ENCODE data around the gene KIF18B.

KIF18B gene

GRCh38 chr17:44924107-44924544 is 23.4 kb downstream of the KIF18B start:
- WGBS: 88% methylated on average over 9 of the region's 9 CpGs
- peaks cover 37% of the 10 kb centered on the region for H3K36me3 ChIP-seq (ENCODE audit: insufficient read depth, low read length)
- H3K9me3 ChIP-seq (ENCODE audit: insufficient read depth, low read depth, low read length): no peaks in the 10 kb centered on the region
- H3K4me1 ChIP-seq (ENCODE audit: insufficient read depth, low read length): peaks cover 13% of the 10 kb centered on the region
- H3K4me3 ChIP-seq (ENCODE audit: low read length): no peak overlapping the region
- no peak overlapping the region for H3K27ac ChIP-seq (ENCODE audit: low read depth, low read length)
- no peak overlapping the region for H3K9ac ChIP-seq (ENCODE audit: low read depth, low read length)
- H3K27me3 ChIP-seq (ENCODE audit: insufficient read depth, low read length): no peaks in the 10 kb centered on the region

GRCh38 chr17:44922746-44923470 is 24.7 kb downstream of the KIF18B start:
- Histone ChIP-seq H3K27ac (ENCODE audit: low read depth, low read length) (no peak overlapping the region), H3K4me3 (ENCODE audit: low read length) (no peak overlapping the region), H3K9ac (ENCODE audit: low read depth, low read length) (no peak overlapping the region), H3K27me3 (ENCODE audit: insufficient read depth, low read length) (no peaks in the 10 kb centered on the region), H3K4me1 (ENCODE audit: insufficient read depth, low read length) (peaks cover 13% of the 10 kb centered on the region), H3K36me3 (ENCODE audit: insufficient read depth, low read length) (peaks cover 24% of the 10 kb centered on the region), H3K9me3 (ENCODE audit: insufficient read depth, low read depth, low read length) (no peaks in the 10 kb centered on the region)
- 86% methylated on average over 19 of the region's 19 CpGs for WGBS

GRCh38 chr17:44922136-44922535 is 25.4 kb downstream of the KIF18B start:
- H3K4me3 ChIP-seq (ENCODE audit: low read length): no peak overlapping the region
- no peak overlapping the region for H3K9ac ChIP-seq (ENCODE audit: low read depth, low read length)
- H3K9me3 ChIP-seq (ENCODE audit: insufficient read depth, low read depth, low read length): no peaks in the 10 kb centered on the region
- peaks cover 13% of the 10 kb centered on the region for H3K4me1 ChIP-seq (ENCODE audit: insufficient read depth, low read length)
- no peaks in the 10 kb centered on the region for H3K27me3 ChIP-seq (ENCODE audit: insufficient read depth, low read length)
- WGBS: 89% methylated on average over 6 of the region's 6 CpGs
- no peak overlapping the region for H3K27ac ChIP-seq (ENCODE audit: low read depth, low read length)
- peaks cover 17% of the 10 kb centered on the region for H3K36me3 ChIP-seq (ENCODE audit: insufficient read depth, low read length)

- H3K27ac ChIP-seq (ENCODE audit: low read depth, low read length): no peak overlapping the region
- H3K36me3 ChIP-seq (ENCODE audit: insufficient read depth, low read length): peaks cover 8% of the 10 kb centered on the region
- H3K27me3 ChIP-seq (ENCODE audit: insufficient read depth, low read length): no peaks in the 10 kb centered on the region
- H3K9me3 ChIP-seq (ENCODE audit: insufficient read depth, low read depth, low read length): no peaks in the 10 kb centered on the region
- peaks cover 13% of the 10 kb centered on the region for H3K4me1 ChIP-seq (ENCODE audit: insufficient read depth, low read length)
- no peak overlapping the region for H3K4me3 ChIP-seq (ENCODE audit: low read length)
- 46% methylated on average over 11 of the region's 11 CpGs for WGBS
- no peak overlapping the region for H3K9ac ChIP-seq (ENCODE audit: low read depth, low read length)
Observed at GRCh38 chr17:44921122-44921882, 26.3 kb downstream of the KIF18B start.

GRCh38 chr17:44920565-44920940 is 27.0 kb downstream of the KIF18B start:
- WGBS: 77% methylated on average over 7 of the region's 7 CpGs
- Histone ChIP-seq H3K27ac (ENCODE audit: low read depth, low read length) (no peak overlapping the region), H3K9ac (ENCODE audit: low read depth, low read length) (no peak overlapping the region), H3K27me3 (ENCODE audit: insufficient read depth, low read length) (no peaks in the 10 kb centered on the region), H3K4me3 (ENCODE audit: low read length) (no peak overlapping the region), H3K4me1 (ENCODE audit: insufficient read depth, low read length) (peaks cover 13% of the 10 kb centered on the region), H3K36me3 (ENCODE audit: insufficient read depth, low read length) (peaks cover under 1% of the 10 kb centered on the region), H3K9me3 (ENCODE audit: insufficient read depth, low read depth, low read length) (no peaks in the 10 kb centered on the region)

GRCh38 chr17:44919885-44920564 is 27.5 kb downstream of the KIF18B start:
- Histone ChIP-seq H3K9ac (ENCODE audit: low read depth, low read length) (no peak overlapping the region), H3K4me1 (ENCODE audit: insufficient read depth, low read length) (peaks cover 13% of the 10 kb centered on the region), H3K27me3 (ENCODE audit: insufficient read depth, low read length) (no peaks in the 10 kb centered on the region), H3K9me3 (ENCODE audit: insufficient read depth, low read depth, low read length) (no peaks in the 10 kb centered on the region), H3K27ac (ENCODE audit: low read depth, low read length) (no peak overlapping the region), H3K4me3 (ENCODE audit: low read length) (no peak overlapping the region), H3K36me3 (ENCODE audit: insufficient read depth, low read length) (no peaks in the 10 kb centered on the region)
- WGBS: 18% methylated on average over 9 of the region's 9 CpGs

- Histone ChIP-seq H3K27me3 (ENCODE audit: insufficient read depth, low read length) (no peaks in the 10 kb centered on the region), H3K27ac (ENCODE audit: low read depth, low read length) (no peak overlapping the region), H3K4me1 (ENCODE audit: insufficient read depth, low read length) (peaks cover 13% of the 10 kb centered on the region), H3K9me3 (ENCODE audit: insufficient read depth, low read depth, low read length) (no peaks in the 10 kb centered on the region), H3K36me3 (ENCODE audit: insufficient read depth, low read length) (no peaks in the 10 kb centered on the region), H3K9ac (ENCODE audit: low read depth, low read length) (no peak overlapping the region), H3K4me3 (ENCODE audit: low read length) (no peak overlapping the region)
- WGBS: 83% methylated on average over 2 of the region's 2 CpGs
Observed at GRCh38 chr17:44919411-44919810, 28.2 kb downstream of the KIF18B start.

- no peak overlapping the region for H3K9ac ChIP-seq (ENCODE audit: low read depth, low read length)
Observed at GRCh38 chr17:44918006-44918405, 29.6 kb downstream of the KIF18B start.

GRCh38 chr17:44917456-44917855 is 30.1 kb downstream of the KIF18B start:
- Histone ChIP-seq H3K9ac (ENCODE audit: low read depth, low read length) (no peak overlapping the region), H3K27me3 (ENCODE audit: insufficient read depth, low read length) (peaks cover 13% of the 10 kb centered on the region), H3K4me1 (ENCODE audit: insufficient read depth, low read length) (peaks cover 13% of the 10 kb centered on the region), H3K9me3 (ENCODE audit: insufficient read depth, low read depth, low read length) (no peaks in the 10 kb centered on the region), H3K27ac (ENCODE audit: low read depth, low read length) (no peak overlapping the region), H3K4me3 (ENCODE audit: low read length) (no peak overlapping the region), H3K36me3 (ENCODE audit: insufficient read depth, low read length) (no peaks in the 10 kb centered on the region)
- WGBS: 91% methylated on average over 6 of the region's 6 CpGs

More at GRCh38 chr17:44918006-44918405, 29.6 kb downstream of the KIF18B start:
- no peak overlapping the region for H3K4me3 ChIP-seq (ENCODE audit: low read length)
- WGBS: 87% methylated on average over 2 of the region's 2 CpGs
- no peak overlapping the region for H3K27ac ChIP-seq (ENCODE audit: low read depth, low read length)
- no peaks in the 10 kb centered on the region for H3K9me3 ChIP-seq (ENCODE audit: insufficient read depth, low read depth, low read length)
- no peaks in the 10 kb centered on the region for H3K36me3 ChIP-seq (ENCODE audit: insufficient read depth, low read length)
- peaks cover 13% of the 10 kb centered on the region for H3K4me1 ChIP-seq (ENCODE audit: insufficient read depth, low read length)
- H3K27me3 ChIP-seq (ENCODE audit: insufficient read depth, low read length): peaks cover 8% of the 10 kb centered on the region

GRCh38 chr17:44916781-44917241 is 30.8 kb downstream of the KIF18B start:
- H3K27ac ChIP-seq (ENCODE audit: low read depth, low read length): no peak overlapping the region
- H3K4me3 ChIP-seq (ENCODE audit: low read length): no peak overlapping the region
- H3K4me1 ChIP-seq (ENCODE audit: insufficient read depth, low read length): peaks cover 13% of the 10 kb centered on the region
- H3K36me3 ChIP-seq (ENCODE audit: insufficient read depth, low read length): no peaks in the 10 kb centered on the region
- H3K27me3 ChIP-seq (ENCODE audit: insufficient read depth, low read length): peaks cover 20% of the 10 kb centered on the region
- WGBS: 85% methylated on average over 9 of the region's 10 CpGs
- H3K9me3 ChIP-seq (ENCODE audit: insufficient read depth, low read depth, low read length): no peaks in the 10 kb centered on the region
- no peak overlapping the region for H3K9ac ChIP-seq (ENCODE audit: low read depth, low read length)
